T-helper 1 cell (primary cell): ENCODE measurements around the gene ASAP2.
"Not testable (repeated sequence)": the region's sequence is repeated elsewhere in the genome, so short reads cannot be mapped to it uniquely, and the experiment has no call there.

Experiments
- DNase-seq, 5 donors: peaks; one replicate each; pipeline ENCODE4 v3.0.0-alpha.2; 2012 to 2020

The ASAP2 gene

GRCh38 chr2:9256147-9256546 is 49.5 kb downstream of the ASAP2 start:
- no peak for DNase-seq

DNA sequence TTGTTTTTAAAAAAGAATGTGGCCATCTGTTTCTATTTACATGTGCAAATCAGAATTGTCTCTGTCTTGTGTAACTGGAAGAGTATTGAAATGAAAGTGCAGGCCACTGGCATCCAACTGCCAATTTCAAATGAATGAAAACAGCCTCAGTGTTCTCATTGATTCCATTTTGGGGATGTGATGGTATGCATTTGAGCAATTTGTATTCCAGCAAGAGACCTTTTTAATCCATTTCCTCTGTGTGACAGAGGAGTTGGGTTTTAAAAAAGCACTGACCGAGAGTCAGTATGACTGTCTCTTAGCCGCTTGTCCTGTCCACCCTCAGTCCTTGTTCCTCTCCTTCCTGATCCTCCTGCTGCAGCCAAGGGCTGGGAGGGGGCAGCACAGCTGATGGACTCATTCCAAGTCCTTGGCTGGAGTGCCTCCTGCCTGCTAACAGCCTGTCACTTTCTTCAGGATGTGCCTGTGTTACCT is 50.0 kb downstream of the ASAP2 start:
- DNase-seq: no peak

GRCh38 chr2:9258501-9258900 is 51.9 kb downstream of the ASAP2 start:
- no peak for DNase-seq

DNA sequence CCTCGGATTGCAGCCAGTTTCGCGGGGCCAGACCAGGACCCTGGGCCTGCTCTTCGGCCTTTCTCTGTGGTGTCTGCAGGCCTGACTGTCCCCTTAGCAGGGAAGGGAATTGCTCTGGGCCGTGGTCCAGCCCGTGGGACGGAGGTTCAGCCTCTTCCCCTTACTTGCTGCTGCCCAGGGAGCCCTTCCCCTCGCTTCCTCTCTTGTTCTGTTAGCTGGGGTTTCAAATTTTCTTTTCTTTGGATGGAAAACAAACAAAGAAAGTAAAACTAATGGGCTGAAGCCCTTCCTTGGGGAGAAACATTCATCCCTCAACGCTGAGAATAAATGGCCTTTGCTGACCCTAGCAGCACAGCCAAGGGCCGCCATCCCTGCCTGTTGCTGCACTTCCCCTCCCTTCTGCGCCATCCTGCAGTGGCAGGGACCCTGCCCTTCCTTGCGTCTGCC is 52.4 kb downstream of the ASAP2 start:
- no peak for DNase-seq

GRCh38 chr2:9260464-9260918 is 53.9 kb downstream of the ASAP2 start:
- DNase-seq: no peak

GRCh38 chr2:9261231-9261883 is 54.7 kb downstream of the ASAP2 start:
- no peak for DNase-seq

GRCh38 chr2:9262671-9263171 is 56.1 kb downstream of the ASAP2 start:
- no peak for DNase-seq

DNA sequence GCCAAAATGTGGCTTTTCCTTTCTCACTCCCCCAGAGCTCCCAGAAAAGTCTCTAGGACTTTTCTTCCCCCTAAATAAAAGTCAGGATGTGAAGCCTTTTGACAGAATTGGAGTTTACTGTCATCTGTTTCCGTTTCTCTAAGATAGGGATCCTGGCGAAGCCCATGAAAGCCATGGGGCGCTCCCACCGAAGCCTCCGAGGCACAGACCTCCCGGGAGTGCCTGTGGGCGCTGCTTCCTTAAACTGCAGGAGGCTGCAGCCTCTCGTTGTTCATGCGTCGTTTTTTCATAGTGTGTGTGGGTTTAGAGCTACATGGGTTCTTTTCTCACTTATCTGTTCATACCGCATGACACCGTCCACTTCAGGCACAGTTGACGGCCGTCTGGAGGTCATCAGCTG is 56.8 kb downstream of the ASAP2 start:
- no peak for DNase-seq

DNA sequence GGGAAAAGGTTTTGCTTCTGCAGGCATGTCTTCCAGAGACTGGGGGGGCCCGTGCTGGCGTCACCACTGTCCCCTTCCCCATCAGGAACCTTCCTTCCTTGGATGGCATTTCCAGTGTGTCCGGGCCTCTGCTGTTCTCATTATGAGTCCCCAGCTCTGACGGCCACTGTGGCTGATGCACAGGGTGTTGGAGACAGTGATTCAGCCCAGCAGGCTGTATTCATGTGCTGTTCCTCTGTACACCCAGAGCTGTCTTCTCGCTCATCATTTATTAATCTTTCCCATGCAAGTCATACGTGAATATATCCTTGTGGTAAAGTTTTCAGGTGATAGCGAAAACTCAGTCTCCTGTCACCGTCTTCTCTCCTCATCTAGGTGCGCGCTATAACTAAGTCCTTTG is 57.7 kb downstream of the ASAP2 start:
- no peak for DNase-seq

GRCh38 chr2:9266711-9267110 is 60.1 kb downstream of the ASAP2 start:
- no peak for DNase-seq

- DNase-seq: not testable (repeated sequence)
These were observed 60.7 kb downstream of the ASAP2 start for GRCh38 chr2:9267286-9267685.

DNA sequence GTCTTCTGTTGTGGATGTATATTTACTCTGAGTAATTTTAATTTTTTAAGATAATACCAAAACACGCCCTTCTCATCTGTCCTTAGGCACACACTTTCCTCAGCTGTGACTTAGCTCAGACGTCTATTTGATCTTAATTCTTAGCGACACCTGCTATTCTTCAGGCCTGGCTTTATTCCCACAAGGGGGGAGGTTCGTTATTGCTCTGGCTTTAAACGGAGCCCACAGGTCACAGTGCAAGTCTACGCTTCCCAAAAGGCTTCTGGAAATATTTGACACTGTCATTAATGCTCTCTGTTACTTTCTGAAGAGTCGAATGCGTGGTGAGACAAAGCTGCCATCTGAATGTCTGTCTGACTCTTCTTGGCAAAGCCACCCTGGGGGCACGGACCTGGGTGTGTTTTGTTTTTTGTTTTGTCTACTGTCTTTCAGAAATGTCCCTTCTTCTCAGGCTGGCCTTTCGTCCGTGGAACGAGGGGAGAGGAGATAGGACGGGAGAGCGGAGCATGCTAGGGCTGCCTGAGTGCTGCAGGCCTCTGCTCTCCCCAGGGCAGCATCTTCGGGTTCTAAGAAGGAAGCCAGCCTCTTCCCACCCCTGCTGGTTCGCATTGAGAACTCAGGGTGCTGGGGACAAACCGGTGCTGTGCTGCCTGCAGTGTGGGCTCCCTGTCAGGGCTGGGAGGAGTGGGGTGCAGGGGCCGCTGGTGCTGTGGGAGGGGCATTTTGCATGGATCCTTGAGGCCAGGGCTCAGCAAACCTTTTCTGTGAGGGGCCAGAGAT is 61.9 kb downstream of the ASAP2 start:
- DNase-seq: no peak

GRCh38 chr2:9269295-9269694 is 62.7 kb downstream of the ASAP2 start:
- DNase-seq: no peak

DNA sequence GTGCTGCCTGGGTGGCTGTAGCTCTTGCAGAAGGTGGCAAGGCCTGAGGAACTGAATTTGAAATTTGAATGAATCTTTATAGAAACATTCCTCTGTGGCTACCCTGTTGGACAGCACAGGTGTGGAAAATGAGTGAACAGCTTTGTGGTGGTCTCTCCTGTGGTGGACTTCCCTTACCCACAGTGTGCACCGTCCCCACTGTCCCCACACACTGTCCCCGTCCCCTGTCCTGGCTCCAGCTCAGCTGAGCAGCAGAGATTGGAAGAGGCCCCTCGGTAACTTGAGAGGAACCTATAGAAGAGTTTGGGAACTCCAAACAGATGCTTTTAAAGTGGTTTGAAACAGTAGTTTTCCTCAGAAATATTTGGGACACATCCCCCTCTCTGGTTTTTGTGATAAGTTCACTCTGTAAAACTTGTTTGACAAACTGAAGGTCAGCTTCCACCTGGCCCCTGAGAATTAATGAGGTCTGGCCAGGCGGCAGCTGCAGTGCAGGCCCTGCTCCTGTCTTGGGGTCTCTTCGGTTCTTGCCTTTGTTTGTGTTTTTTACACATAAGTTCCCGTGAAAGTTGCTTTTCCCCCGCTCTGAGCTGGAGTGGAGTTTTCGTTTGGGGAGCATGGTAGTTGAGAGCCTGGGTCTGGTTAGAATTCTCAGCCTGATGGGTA is 63.2 kb downstream of the ASAP2 start:
- no peak for DNase-seq

DNA sequence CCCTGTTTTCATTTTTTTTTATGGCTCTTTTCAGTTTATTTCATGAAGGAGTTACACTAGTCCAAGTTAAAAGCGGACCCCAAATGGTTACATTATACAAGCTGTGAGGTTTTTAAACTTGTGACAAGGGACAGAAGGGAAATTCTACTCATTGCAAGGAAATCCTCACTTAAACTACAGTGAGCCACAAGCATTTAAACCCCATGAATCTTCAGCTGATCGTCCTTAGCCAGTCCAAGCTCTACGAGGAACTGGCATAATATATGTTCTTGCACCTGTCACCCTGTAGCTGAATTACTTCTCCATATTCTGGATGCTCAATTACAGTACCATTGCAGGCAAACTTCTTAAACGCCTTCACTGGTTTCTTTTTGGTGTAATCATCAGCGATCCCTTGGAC is 64.5 kb downstream of the ASAP2 start:
- DNase-seq: no peak

GRCh38 chr2:9271691-9272090 is 65.1 kb downstream of the ASAP2 start:
- no peak for DNase-seq

DNA sequence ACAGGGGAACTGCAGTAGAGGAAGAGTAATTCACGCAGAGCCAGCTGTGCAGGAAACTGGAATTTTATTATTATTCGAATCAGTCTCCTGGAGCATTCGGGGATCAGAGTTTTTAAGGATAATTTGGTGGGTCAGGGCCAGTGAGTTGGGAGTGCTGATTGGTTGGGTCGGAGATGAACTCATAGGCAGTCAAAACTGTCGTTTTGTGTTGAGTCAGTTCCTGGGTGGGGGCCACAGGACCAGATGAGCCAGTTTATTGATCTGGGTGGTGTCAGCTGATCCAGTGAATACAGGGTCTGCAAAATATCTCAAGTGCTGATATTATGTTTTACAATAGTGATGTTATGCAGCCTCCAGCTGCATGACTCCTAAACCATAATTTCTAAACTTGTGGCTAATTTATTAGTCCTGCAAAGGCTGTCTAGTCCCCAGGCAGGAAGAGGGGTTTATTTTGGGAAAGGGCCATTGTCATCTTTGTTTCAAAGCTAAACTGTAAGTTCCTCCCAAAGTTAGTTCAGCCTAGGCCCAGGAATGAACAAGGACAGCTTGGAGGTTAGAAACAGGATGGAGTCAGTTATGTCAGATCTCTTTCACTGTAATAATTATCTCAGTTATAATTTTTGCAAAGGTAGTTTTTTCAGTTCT is 67.0 kb downstream of the ASAP2 start:
- DNase-seq: no peak

DNA sequence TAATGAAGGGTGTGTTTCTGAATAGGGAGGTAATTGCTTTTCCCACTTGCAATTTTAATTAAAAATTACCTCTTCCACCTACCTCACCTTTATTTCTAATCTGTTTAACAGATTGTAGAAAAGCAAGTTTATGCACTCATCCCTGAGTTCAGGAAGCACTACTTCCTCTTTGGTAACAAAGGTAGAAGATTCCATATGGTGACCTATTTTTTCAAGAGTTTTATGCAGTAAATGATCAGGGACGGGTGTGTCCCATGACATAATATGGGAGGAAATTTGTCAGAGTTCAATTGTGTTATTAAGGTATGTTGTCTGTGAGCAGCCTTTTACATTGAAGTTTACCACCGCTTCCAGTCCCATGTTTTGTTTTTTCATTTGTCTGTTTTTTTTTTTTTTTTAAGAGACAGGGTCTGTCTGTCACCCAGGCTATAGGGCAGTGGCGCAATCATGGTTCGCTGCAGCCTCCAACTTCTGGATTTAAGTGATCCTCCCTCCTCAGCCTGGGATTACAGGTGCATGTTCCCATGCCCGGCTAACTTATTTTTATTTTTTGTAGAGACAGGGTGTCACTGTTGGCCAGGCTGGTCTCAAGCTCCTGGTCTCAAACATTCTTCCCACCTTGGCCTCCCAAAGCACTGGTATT is 68.2 kb downstream of the ASAP2 start:
- no peak for DNase-seq

- DNase-seq: no peak
These were observed 68.8 kb downstream of the ASAP2 start for GRCh38 chr2:9275399-9275798.

DNA sequence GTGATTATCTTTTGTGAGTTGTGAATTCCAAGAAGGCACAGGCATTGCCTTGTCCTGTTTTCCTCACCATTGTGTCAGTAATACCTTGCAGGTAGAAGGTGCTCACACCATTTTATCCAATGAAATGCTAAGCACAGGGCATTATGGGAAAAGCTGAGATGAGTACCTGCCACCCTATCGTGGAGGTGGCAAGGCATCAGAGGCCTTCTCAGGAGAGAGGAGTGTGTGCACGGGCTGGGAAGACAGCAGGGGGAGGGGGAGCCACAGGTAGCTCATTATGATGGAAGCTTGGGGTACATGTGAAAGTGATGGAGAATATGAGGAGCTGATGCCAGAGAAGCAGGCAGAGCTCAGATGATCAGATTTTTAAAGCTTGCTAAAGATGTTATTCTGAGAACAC is 69.5 kb downstream of the ASAP2 start:
- no peak for DNase-seq

GRCh38 chr2:9276901-9277451 is 70.4 kb downstream of the ASAP2 start:
- no peak for DNase-seq

DNA sequence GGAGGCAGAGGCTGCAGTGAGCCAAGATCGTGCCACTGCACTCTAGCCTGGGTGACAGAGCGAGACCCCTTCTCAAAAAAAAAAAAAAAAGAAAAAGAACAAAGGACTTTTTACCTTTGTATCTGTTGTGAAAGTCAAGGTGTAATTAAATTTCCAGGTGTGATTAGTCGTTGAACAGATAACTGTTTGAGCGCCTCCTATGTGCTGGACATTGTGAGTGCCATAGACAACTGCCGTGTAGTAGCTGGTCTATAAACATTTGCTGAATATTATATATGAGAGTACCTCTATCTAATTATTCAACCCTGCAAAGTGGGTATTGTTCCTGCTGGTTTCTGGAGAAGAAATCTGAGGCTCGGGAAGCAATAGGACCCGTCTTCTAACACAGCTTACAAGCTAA is 71.8 kb downstream of the ASAP2 start:
- DNase-seq: no peak
